Transverse colon (tissue), 4 donors: ENCODE results near the gene SRPK2.

Source experiments
- EP300 ChIP-seq: sonication (generic); formaldehyde crosslinking; IDR thresholded peaks from one replicate; pipeline ENCODE4 v1.6.1; 2017; ENCODE audit warnings: antibody characterized with exemption, low read depth
- POLR2A ChIP-seq: fragments of 450-650 bp; IDR thresholded peaks from one replicate; pipeline ENCODE4 v1.6.1; 2016; ENCODE audit warnings: antibody characterized with exemption, mild to moderate bottlenecking, moderate library complexity
- POLR2AphosphoS5 ChIP-seq, 3 donors: sonication (generic); formaldehyde crosslinking; IDR thresholded peaks; one replicate each; pipeline ENCODE4 v1.6.1; 2016; ENCODE audit warnings: antibody characterized with exemption in 3 of 3
- TF ChIP-seq, protein P1 (sequence below), 5 experiments: fragments of 200-600 bp in 3 of 5; fragments of 450-650 bp in 2 of 5; sonication (generic) in 3 of 5; IDR thresholded peaks; 1 replicate in 2 of 5; 2 replicates in 3 of 5; pipeline ENCODE4 v1.5.1; 2016 to 2017; ENCODE audit warnings: antibody characterized with exemption in 5 of 5, inconsistent platforms in 3 of 5, mild to moderate bottlenecking in 2 of 5, moderate library complexity in 1 of 5

DNA sequence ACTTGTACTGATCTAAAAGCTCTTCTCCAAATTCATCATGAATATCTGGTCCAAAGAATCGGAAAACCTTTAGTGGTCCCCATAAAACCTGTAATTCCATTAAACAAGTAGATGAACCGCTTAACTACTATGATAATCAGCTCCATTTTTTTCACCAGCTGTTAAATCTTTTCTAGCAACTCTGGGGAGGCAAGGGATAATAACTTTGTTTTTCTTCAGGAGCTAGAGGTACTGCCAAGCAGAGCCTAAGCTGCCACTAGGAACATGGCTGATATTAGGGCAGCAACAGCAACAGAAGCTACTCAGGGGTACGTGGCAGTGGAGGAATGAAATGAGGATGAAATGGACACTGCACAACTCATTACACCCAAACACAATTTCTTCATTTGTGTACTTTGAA, 138.0 kb downstream of the SRPK2 start:
- TF ChIP-seq, protein P1, sequence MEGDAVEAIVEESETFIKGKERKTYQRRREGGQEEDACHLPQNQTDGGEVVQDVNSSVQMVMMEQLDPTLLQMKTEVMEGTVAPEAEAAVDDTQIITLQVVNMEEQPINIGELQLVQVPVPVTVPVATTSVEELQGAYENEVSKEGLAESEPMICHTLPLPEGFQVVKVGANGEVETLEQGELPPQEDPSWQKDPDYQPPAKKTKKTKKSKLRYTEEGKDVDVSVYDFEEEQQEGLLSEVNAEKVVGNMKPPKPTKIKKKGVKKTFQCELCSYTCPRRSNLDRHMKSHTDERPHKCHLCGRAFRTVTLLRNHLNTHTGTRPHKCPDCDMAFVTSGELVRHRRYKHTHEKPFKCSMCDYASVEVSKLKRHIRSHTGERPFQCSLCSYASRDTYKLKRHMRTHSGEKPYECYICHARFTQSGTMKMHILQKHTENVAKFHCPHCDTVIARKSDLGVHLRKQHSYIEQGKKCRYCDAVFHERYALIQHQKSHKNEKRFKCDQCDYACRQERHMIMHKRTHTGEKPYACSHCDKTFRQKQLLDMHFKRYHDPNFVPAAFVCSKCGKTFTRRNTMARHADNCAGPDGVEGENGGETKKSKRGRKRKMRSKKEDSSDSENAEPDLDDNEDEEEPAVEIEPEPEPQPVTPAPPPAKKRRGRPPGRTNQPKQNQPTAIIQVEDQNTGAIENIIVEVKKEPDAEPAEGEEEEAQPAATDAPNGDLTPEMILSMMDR (IDR thresholded peaks at IDR 0.05), result no peak
- TF ChIP-seq POLR2A (no peak), POLR2AphosphoS5 (IDR thresholded peaks at IDR 0.05) (no peak), EP300 (no peak)
